HG02840 (cell line): ENCODE measurements around the gene BDKRB1.

Source experiments
- ATAC-seq: cut with Tn5 transposase; IDR thresholded peaks from one replicate; pipeline ENCODE4 v1.9.1; 2021; ENCODE audit warnings: mild to moderate bottlenecking, moderate library complexity, moderate number of reproducible peaks; ENCODE audit not compliant: unreplicated experiment, low FRiP score

Gene BDKRB1

DNA sequence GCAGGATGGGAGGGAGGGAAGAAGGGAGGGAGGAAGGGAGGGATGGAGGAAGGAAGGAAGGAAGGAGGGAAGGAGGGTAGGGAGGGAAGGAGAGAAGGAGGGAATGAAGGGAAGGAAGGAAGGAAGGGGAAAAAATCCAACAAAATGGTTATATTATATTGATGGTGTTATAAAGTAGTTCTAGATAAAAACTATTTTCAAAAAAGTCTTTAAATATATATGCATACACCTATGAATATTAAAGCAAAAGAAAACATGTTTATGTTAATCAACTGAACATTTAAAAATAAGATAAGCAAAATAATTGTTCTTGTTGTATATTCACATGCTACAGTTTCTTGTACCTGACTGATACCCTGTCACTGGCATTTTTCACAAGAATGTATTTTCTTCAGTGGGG, 1.9 kb downstream of the BDKRB1 start:
- ATAC-seq: no peak

DNA sequence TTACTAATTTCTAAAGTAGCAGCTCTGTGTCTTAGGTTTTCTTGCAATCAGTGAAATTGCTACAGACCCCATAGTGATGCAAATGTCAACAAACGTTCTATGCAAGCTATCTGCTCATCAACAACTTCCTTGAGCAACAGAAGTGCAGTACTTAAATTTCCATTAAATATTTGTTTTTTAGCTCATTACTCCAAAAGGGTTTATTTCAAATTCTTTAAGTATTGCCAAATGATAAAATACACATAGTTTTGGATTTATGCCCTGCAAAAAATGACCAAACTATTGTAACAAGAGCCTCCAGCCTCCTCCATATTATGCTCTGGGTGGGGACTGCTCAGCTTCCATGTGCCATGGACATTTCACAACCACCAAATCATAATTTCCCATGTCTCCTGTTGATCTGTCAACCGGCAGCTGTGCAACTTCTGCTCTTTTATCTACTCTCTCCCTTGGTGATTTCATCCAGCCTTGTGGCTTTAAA, 4.4 kb downstream of the BDKRB1 start:
- no peak for ATAC-seq

DNA sequence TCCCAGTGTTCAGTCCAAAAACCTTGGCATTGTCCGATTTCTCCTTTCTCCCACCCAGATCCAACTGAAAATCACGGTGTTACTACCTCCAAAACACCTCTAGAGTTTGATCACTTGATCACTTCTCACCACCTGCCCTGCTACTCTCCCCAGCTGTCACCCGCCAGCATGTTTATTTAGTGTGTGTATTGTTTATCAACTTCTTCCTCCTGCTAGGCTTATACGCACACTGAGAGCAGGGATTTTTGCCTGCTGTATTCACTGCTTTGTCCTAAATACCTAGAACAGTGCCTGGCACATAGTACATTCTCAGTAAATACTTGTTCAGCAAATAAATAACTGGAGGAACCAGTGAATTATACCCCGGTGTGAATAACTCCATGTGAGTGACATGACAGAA, 5.0 kb downstream of the BDKRB1 start:
- ATAC-seq: no peak

DNA sequence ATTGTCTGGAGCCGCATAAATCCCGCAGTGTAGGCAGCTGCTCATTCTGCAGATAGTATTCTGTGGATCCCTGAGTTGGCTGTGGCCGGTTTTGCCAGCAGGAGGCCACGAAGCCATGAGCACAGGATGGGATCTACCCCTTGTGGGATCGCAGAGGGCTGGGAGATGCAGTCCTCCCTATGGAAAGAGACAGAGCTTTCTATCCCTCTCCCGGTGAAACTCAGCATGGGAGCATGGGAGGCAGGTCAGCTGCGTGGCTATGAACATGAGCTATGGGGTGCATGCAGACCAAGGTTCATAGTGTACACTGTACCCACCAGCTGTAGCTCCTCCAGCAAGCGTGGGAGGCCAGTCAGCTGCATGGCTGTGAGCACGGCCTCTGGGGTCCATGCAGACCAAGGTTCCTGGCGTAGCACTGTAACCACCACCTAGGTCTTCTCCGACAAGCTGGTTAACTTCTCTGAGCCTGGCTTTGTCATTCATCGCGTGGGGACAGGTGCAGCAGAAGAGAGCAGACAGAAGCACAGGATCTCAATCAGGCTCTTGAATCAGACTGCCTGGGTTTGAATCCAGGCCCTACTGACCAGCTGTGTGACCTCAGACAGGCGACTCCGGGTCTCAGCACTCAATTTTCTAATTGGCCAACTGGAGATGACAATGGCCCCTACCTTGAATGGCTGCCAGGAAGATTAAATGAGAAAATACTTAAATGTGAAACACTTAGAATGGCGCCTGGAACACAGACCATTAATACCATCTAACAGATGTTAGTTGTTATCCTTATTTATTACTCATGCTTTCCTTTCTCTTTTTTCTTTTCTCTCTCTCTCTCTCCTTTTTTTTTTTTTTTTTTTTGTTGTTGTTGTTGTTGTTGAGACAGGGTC, 6.0 kb downstream of the BDKRB1 start:
- no peak for ATAC-seq

DNA sequence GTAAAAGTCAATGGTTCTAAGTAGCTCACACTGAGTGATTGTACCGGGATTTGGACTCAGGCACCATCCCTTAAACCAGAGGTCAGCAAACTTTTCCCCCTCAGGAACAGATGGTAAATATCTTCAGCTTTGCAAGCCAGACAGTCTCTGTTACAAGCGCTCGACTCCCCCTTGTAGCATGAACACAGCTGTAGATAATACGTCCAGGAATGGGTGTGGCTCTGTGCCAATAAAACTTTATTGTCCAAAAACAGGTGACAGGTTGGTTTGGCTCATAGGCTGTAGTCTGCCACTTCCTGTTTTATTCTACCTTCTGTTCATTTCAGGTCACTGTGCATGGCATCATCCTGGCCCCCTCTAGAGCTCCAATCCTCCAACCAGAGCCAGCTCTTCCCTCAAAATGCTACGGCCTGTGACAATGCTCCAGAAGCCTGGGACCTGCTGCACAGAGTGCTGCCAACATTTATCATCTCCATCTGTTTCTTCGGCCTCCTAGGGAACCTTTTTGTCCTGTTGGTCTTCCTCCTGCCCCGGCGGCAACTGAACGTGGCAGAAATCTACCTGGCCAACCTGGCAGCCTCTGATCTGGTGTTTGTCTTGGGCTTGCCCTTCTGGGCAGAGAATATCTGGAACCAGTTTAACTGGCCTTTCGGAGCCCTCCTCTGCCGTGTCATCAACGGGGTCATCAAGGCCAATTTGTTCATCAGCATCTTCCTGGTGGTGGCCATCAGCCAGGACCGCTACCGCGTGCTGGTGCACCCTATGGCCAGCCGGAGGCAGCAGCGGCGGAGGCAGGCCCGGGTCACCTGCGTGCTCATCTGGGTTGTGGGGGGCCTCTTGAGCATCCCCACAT, 7.6 kb downstream of the BDKRB1 start:
- no peak for ATAC-seq

DNA sequence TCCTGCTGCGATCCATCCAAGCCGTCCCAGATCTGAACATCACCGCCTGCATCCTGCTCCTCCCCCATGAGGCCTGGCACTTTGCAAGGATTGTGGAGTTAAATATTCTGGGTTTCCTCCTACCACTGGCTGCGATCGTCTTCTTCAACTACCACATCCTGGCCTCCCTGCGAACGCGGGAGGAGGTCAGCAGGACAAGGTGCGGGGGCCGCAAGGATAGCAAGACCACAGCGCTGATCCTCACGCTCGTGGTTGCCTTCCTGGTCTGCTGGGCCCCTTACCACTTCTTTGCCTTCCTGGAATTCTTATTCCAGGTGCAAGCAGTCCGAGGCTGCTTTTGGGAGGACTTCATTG, 8.2 kb downstream of the BDKRB1 start:
- no peak for ATAC-seq

DNA sequence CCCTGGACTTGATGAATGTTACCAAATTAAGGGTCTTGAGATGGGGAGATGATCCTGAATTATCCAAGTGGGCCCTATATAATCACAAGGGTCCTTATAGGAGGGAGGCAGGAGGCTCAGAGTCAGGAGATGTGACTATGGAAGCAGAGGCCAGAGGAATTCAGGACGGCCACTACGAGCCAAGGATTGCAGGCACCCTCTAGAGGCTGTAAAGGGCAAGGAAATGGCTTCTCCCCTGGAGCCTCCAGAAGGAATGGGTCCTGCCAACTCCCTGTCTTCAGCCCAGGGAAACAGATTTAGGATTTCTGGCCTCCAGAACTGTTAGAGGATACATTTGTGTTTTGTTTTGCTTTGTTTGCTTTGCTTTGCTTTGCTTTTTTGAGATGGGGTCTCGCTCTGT, 8.8 kb downstream of the BDKRB1 start:
- no peak for ATAC-seq

DNA sequence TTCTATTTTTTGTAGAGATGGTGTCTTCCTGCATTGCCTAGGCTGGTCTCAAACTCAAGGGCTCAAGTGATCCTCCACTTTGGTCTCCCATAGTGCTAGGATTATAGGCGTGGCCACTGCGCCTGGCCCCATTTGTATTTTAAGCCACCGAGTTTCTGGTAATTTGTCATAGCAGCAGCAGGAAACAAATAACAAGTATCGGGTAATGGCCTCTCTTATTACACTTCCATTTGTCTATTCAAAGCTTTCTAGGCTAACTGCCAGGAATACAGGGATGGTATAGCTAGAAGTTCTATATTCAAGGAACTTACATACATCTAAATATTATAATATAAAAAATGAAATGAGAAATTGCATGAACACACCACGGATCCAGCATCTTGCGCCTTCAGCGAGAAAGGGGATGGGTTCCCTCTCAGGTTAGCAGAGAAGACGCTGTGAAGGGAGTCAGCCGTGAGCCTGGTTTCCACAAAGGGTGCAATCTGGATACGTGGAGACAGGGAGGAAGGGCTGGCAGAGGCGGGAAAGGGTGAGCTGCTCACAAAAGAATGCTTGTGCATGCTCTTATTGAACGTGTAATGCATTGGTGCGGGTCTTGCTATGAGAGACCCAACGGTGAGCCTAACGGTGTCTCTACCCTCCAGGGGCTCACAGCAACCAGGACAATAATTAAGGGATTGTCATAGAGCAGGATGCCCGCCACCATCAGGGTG, 9.5 kb downstream of the BDKRB1 start:
- ATAC-seq: no peak

DNA sequence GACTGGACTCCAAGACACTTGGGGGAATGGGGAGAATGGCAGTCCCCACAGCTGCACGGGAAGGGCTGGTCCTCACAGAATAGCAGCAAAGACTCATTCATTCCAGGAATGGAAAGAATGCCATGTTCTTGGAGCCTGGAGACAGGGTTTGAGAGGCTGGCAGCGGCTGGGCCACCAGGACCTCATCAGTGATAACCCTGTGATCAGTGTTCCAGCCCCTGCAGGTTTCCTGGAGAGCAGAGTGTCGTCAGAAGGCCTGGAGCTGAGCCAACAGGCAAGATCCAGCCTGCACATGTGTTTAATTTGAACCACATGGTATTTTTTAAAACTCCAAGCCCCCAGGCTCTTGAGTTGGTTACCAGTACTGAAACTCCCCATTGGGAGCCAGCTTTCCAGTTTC, 11.3 kb downstream of the BDKRB1 start:
- no peak for ATAC-seq

DNA sequence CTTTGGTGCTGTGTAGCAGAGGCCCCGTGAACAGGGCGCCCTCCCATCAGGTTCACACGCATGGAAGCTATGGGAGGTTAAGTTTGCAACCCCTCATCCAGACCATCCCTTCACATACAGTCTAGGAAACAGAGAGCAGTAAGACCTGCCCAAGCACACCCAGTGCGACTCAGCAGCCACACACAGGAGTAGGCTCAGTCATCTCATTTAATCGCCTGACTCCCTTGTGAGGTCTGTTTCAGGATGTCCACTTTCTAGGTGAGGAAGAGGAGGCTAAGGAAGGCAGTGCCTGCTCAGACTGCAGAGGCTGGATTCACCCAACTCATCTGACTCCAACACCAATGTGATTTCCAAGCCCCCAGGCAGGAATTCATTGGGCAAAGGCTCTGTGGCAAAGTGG, 11.9 kb downstream of the BDKRB1 start:
- ATAC-seq: no peak

DNA sequence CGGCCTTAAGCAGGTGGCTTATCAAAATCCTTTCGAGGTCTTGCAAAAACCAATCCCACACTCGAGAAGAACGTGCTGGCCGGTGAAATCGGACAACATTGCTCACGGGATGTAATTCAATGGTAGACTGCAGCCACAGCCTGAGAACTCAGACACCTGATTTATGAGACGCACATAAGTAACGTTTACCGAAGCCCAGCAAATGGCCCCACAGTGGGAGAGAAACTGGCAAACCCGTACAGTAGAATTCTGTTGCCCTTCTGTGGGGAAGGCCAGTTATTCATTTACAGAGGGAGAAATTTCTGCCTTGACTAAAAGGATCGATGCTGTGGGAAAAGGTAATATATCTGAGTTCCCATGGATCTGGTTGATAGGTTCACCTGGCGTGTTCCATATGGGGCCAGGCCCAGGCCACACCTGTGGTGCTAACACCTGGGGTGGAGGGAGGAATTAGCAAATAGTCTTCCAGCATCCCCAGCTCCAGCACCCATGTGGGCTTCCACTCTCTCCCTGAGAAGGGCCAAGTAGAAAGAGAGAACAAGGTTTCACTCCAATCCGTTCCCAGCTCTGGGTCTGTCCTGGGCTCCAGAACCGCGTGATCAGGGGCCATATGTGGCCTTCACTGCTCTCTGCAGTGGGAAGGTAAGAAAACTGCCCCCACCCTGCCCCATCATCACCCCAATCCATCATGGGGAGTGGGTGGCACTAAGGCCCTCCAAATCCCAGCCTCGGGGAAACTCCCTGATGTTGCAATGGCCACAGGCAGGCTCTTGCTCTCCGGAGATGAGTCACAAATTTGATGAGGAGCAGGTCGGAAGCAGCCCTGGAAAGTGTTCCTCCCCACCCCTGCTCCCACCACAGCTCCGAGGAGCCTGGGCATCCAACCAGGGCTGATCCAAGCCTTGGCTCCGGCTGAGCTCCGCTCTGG, 12.7 kb downstream of the BDKRB1 start:
- no peak for ATAC-seq

DNA sequence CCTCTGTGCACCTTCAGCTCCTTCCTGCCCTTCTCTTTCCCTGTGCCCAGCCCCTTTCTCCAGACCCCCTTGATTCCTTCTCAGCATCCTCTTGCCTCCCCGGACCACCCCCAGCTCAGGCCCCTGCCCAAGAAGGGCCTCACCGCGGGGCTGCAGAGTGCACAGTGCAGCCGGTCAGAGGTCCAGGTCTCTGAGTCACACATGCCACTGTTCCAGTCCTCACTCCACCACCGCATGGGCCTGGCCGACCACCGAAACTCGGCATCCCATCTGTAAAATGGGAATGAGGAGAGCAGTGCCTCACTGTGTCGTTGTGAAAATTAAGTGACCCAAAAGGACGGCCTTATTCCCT, 13.3 kb downstream of the BDKRB1 start:
- ATAC-seq: no peak

DNA sequence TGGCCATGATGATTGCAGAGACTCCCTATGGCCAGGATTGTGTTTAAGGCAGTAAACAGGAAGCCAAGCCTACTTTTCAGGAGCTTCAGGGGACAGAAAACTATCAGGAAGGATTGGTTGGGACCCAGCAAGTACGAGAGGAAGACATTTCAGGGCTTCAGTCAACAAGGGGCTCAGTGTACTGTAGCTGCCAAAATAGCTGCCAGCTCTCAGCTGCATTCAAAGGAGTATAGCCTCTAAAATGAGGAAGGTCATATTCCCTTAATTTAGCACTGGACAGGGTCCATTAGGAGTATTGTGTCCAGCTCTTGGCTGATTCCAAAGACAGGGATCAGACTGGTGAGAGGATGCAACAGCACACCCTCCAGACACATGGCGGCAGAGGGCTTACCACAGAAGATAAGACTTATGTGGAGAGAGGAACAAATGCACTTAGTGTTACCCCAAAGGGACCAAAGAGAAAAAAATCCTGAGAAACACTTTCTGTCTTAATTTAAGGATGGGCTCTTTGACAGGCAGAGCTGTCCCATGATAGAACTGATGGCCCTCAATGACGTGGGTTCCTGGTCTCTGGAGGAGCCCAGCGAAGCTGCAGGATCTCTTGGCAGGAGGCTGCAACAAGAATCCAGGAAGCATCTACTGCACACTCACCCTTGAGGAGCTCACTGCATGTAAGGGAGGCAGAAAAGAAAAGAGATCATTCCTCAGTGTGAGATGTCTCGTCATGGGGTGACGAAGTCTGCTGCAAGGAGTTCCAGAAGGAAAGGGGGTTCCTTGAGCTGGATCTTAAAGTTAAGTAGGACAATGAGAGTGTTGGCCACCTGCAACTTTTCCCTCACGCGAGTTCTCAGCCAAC, 14.8 kb downstream of the BDKRB1 start:
- no peak for ATAC-seq

DNA sequence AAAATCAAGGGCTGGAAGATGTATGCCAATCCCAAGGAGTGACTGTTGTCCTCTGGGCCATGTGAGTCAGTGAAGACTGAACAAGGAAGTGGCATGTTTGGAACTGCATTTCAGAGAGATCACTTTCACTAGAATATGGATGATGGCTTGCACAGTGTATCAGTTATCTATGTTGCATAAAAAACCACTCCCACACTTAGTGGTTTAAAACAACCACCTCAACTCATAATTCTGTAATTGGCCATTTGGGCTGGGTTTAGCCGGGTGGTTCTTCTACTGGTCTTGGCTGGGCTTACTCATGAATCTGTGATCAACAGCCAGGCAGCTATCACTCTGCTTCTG, 15.4 kb downstream of the BDKRB1 start:
- ATAC-seq: no peak

DNA sequence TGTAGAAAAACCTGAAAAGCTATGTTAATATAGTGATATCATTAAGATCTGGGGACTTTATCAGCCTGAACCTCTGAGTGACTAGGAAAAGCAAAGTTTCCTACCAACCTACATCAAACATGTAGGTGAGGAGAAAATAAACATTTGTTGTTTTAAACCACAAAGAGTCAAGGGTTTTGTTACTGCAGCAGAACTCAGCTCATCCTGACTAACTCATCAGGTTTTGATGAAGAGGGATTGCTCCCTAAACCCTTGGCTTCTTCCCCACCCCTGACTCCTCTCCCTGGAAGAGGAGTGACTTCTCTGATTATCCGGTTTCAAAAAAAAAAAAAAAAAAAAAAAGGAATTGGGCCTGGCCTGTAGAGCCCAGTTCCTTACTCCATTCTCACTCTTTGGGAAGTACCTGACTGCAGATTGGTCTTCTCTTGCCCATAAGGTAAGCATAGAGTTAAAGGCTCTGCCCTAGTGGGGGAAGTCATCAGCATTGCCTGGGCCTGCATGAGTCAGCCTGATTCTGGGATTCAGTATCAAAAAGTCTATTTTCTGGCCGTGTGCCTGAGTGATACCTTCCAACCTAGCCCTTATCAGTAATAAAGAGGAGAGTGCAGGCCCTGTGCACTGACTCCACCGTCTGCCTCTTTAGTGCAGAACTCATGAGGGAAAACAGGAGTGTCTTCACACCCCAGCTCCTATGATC, 16.9 kb downstream of the BDKRB1 start:
- no peak for ATAC-seq

DNA sequence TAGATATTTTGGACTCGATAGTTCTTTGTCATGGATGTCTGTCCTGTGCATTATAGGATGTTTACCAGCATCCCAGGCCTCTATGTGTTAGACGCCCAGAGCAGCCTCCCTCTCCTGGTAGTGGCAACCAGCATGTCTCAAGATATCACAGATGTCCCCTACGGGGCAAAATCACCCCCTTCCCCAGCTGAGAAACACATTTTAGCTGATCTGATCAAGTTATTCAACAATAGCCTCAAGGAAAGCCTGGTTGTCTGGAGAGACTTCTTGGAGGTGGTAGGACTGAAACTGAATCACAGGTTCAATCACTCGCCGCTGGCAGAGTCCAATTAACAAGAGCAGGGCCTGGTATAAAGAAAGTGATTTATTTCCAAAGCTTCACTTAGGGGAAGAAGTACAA, 17.6 kb downstream of the BDKRB1 start:
- no peak for ATAC-seq

DNA sequence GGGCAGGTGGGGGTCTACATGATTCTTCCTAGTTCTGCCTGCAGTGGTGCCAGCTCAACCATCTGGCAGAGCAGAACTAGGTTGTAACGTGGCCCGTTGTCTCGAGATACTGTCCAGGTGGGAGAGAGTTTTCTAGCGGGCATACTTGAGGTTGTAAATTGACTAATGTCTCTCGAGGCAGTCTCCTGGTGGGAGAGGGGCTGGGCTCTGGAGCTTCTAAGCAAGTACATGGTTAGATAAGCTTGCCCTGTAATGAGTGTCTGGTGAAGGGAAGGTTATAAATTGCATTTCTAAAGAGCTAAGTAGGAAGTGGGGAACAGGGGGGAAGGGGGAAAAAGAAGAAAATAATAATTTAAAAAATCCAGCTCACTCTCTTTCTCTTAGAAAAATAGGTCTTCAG, 18.1 kb downstream of the BDKRB1 start:
- no peak for ATAC-seq

DNA sequence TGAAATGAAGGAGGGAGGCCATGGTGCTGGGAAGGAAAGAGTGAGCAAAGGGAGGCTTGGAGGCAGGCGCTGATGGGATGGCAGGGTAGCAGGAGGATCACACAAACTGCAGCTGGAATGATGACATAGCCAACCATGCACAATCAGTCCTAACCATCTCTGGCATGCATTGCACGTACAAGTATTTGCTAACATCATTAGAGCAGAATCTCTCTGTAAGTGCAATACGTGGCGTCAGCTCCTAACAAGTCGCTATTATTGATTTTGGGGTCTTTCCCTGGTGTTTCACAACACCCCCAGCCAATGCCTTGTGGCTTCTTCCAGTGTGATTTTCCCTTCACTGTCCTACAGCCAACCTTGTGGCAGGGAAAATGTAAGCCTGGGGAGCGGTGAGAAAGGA, 18.5 kb downstream of the BDKRB1 start:
- ATAC-seq: no peak
